HCEC 1CT (cell line): ENCODE data around the gene ZKSCAN1.
"Not testable (repeated sequence)": the region's sequence is repeated elsewhere in the genome, so short reads cannot be mapped to it uniquely, and the experiment has no call there.

Experiments used
- DNase-seq: peaks from one replicate; pipeline ENCODE4 v3.0.0-alpha.2; 2017

Gene ZKSCAN1

GRCh38 chr7:100015232-100016214 lies at the start of gene ZKSCAN1:
Gene ZKSCAN1, plus strand, starts transcription at chr7:100015596. Its CDS starts 7,911 bp downstream, at chr7:100023507.
- peak; percentile 93 for DNase-seq

- DNase-seq, result no peak
Observed at GRCh38 chr7:99969298-99969697, 46.1 kb upstream of the ZKSCAN1 start.

GRCh38 chr7:99969813-99970212 lies 45.6 kb upstream of the ZKSCAN1 start:
- DNase-seq, result not testable (repeated sequence)

GRCh38 chr7:99971242-99971641 lies 44.2 kb upstream of the ZKSCAN1 start:
- no peak for DNase-seq

- DNase-seq, result not testable (repeated sequence)
Observed at GRCh38 chr7:99973817-99974216, 41.6 kb upstream of the ZKSCAN1 start.

- DNase-seq, result no peak
Observed at GRCh38 chr7:99974681-99975080, 40.7 kb upstream of the ZKSCAN1 start.

GRCh38 chr7:99975782-99976521 lies 39.4 kb upstream of the ZKSCAN1 start, which contains the start of gene AZGP1:
Gene AZGP1, minus strand, starts transcription at chr7:99976031. Its CDS starts 11 bp downstream, at chr7:99976020.
- DNase-seq, result peak; percentile 3

GRCh38 chr7:99976626-99977025 lies 38.8 kb upstream of the ZKSCAN1 start:
- no peak for DNase-seq

- DNase-seq, result not testable (repeated sequence)
Observed at GRCh38 chr7:99979814-99980225, 35.6 kb upstream of the ZKSCAN1 start.

- DNase-seq, result not testable (repeated sequence)
Observed at GRCh38 chr7:99980448-99980872, 34.9 kb upstream of the ZKSCAN1 start.

- DNase-seq, result not testable (repeated sequence)
Observed at GRCh38 chr7:99981066-99981465, 34.3 kb upstream of the ZKSCAN1 start.

GRCh38 chr7:99984593-99984992 lies 30.8 kb upstream of the ZKSCAN1 start:
- no peak for DNase-seq

GRCh38 chr7:99987306-99987705 lies 28.1 kb upstream of the ZKSCAN1 start:
- DNase-seq, result not testable (repeated sequence)

GRCh38 chr7:99987846-99988245 lies 27.6 kb upstream of the ZKSCAN1 start:
- DNase-seq, result no peak

- no peak for DNase-seq
Observed at GRCh38 chr7:99990460-99990852, 24.9 kb upstream of the ZKSCAN1 start.

GRCh38 chr7:99991543-99991942 lies 23.9 kb upstream of the ZKSCAN1 start:
- not testable (repeated sequence) for DNase-seq

GRCh38 chr7:99992330-99993038 lies 22.9 kb upstream of the ZKSCAN1 start:
- no peak for DNase-seq

- DNase-seq, result no peak
Observed at GRCh38 chr7:99994819-99995218, 20.6 kb upstream of the ZKSCAN1 start.

GRCh38 chr7:99996755-99997544 lies 18.4 kb upstream of the ZKSCAN1 start:
- no peak for DNase-seq

- DNase-seq, result no peak
Observed at GRCh38 chr7:99997545-99998137, 17.8 kb upstream of the ZKSCAN1 start.

GRCh38 chr7:100000239-100000638 lies 15.2 kb upstream of the ZKSCAN1 start:
- DNase-seq, result no peak
